Activated CD4-positive, alpha-beta T cell treated with anti-CD3 and anti-CD28 coated beads for 4 hours (primary cell): ENCODE data around the gene ITGBL1.

ENCODE experiments used
- DNase-seq, 2 donors: peaks; one replicate each; pipeline ENCODE4 v3.0.0-alpha.2; 2020

The ITGBL1 gene

GRCh38 chr13:101634142-101634541 lies 181.7 kb downstream of the ITGBL1 start:
- DNase-seq, result no peak

DNA sequence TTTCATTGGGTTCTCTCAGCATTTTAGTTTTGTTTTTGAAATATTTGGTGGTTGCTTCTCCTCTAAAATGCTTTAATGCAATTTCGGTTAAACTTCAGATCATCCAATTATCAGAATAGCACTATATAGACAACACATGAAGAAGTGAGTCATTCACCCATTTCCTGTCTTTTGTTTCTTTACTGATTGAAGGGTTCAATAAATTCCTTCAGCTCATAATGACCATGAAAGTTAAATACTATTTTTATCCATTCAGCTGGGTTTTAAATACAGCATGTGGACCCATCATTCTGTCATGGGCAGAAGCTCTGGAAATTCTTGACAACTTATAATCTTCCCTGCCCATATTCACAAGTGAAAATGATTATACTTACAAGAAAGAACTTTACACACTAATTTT lies 187.2 kb downstream of the ITGBL1 start:
- no peak for DNase-seq

- no peak for DNase-seq
Observed at GRCh38 chr13:101640788-101641400, 188.4 kb downstream of the ITGBL1 start.

DNA sequence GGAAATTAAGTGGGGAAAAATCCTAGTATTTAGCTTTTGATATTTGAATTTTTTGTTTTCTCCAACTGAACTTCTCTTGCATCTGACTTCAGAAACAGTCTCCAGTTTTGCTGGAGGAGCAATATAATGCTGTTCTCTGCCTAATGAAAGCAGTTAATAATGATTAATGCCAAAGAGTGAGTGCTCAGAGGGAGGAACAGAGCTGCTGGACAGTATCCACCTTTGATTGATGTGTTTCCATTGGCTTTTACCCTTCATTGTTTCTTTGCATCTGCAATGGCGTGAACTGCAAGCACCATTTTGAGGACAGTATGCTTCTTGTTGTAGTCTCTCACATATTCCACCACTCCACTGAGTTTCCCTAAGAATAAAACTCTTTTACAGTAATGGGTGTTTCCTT lies 193.4 kb downstream of the ITGBL1 start:
- no peak for DNase-seq

- DNase-seq, result no peak
Observed at GRCh38 chr13:101647760-101648159, 195.3 kb downstream of the ITGBL1 start.

DNA sequence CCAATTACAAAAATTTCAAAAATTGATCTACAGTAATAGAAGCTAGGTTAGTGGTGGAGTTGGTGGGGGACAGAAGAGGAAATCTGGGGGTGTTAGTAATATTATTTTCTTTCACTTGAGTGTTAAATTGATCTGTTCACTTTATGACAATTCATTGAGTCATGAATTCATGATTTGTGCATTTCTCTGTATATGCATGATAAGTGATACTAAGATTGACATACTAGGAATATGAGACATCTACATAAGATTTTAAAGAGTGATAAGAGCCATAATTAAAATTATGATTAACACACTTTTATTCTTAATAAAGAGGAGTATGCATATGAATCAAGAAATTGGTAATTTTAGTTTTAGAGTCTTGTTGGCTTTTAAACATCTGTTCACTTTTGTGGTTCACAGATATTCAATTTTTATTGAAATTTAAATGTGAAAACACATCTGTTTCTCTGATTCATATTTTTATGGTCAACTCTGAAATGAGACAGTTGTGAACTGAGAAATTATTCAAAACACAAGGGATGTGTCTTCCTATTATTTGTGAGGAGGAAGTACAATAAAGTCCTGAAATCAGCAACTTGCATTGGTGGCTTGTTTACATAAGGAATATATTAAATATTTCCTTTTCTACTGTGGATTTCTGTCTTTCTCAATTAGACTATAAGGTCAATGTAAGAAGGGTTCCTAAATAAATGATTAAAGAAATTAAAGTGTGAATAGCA lies 196.5 kb downstream of the ITGBL1 start:
- DNase-seq, result no peak

GRCh38 chr13:101649488-101650126 lies 197.1 kb downstream of the ITGBL1 start:
- DNase-seq, result no peak

DNA sequence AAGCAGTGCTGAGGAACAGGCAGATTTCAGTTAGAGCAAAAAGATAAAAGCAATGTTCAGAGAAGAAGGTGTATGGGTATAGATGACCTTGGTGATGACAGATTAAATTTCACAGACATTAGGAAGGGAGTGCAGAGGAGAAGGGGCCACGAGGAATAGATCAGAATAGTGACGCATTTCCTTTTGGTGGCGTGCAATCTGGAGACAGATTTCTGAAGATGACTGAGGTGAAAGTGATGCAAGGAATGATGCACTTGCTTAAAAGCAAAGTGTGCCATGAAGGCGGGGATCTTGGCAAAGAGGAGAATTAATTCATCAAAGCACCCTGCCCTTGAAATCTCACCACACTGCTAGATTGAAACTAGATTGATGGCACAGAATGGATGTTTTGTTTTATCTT lies 202.4 kb downstream of the ITGBL1 start:
- DNase-seq, result no peak

- DNase-seq, result no peak
Observed at GRCh38 chr13:101655435-101655834, 203.0 kb downstream of the ITGBL1 start.

- DNase-seq, result no peak
Observed at GRCh38 chr13:101660711-101661110, 208.2 kb downstream of the ITGBL1 start.

DNA sequence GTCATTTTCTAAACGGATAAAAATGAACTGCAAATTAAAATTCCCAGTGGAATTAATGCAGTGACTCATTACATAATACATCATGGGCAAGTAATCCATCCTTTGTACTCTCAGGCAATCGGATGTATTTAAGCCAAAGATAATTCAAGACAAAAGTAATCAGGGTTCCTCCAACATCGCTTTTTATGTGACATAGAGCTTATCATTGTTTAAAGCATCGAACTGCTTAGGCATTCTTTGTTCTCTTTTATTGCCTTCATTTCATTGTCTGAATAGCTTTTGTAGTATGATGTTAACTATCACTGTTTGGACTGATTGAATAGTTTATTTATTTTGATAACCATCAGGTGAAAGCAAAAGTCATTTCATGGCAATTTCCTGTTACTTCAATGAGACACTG lies 209.4 kb downstream of the ITGBL1 start:
- no peak for DNase-seq

- DNase-seq, result no peak
Observed at GRCh38 chr13:101673360-101674105, 221.1 kb downstream of the ITGBL1 start.

GRCh38 chr13:101681834-101682233 lies 229.4 kb downstream of the ITGBL1 start:
- no peak for DNase-seq

GRCh38 chr13:101686003-101686402 lies 233.5 kb downstream of the ITGBL1 start:
- DNase-seq, result no peak

DNA sequence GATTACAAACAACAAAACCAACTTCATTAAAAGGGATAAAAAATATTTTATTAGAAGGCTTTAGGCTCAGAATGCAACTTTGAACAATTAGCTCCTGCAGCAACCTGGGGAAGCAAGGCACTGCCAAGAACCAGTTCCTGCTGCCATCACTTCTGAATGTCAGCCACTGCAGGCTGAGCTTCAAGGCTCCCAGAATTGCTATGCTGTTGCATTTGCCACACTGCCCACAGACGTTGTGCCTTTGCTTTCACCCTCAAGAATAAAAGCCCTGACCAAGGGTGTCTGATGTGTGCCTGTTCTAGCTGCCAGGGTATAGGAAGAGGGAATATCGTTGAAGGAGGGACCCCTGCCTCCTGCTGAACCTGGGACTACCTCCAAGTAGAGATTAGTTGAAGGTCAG lies 238.4 kb downstream of the ITGBL1 start:
- no peak for DNase-seq

- DNase-seq, result no peak
Observed at GRCh38 chr13:101691341-101691860, 238.9 kb downstream of the ITGBL1 start.

GRCh38 chr13:101695870-101696516 lies 243.5 kb downstream of the ITGBL1 start:
- DNase-seq, result no peak

DNA sequence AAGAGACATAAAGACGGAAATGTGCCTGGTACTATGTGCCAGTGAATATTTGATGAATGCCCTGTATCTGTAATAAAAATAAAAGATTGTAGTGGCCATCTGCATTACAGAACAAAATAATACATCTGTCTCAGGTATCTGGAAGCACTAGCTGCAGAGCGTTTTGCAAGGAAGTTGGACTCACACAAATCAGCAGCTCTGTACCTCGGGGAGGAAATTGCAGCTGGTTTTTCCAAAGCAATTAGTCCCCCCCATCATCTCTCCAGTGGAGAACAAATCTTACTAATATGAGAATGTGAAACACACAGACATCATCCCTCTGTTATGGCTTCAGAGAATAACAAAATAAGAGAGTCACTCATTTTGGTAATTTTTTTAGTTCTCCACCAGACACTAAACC lies 245.3 kb downstream of the ITGBL1 start:
- DNase-seq, result no peak

- DNase-seq, result no peak
Observed at GRCh38 chr13:101698400-101698799, 245.9 kb downstream of the ITGBL1 start.

GRCh38 chr13:101700598-101700997 lies 248.1 kb downstream of the ITGBL1 start:
- DNase-seq, result no peak

DNA sequence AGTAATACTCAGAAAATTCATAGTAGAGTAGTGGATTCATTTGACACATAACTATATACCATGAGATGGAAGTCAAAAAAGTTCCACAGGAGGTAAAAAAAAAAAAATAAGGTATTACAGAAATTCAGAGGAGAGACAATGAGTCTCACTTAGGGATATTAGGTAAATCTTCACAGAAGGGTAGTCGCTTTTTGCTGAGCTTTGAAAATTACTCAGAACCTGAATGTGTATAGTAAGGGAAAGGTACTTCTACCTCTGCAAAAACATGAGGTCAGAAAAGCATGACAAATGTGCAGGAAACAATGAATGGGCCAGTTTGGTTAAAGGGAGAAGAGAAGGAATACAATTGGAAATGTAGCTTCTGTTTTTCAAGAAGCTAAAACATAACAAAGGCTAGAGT lies 250.6 kb downstream of the ITGBL1 start:
- no peak for DNase-seq

GRCh38 chr13:101703838-101704237 lies 251.4 kb downstream of the ITGBL1 start:
- no peak for DNase-seq

DNA sequence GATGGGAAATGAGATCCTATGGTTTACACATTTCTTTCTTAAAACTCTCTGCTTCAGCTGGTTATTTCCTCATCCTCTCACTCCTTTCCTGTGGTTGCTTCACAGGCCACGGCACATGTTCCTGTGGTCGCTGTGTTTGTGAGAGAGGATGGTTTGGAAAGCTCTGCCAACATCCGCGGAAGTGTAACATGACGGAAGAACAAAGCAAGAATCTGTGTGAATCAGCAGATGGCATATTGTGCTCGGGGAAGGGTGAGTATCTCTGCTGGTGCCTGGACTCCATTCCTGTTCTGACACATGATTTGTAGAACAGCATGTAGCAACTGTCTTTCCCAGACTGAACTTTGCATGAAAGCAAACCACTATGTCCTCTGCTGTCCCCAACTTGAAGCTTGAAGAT lies 254.2 kb downstream of the ITGBL1 start:
- DNase-seq, result no peak
